Left ventricle myocardium inferior (tissue), 1 donor: ENCODE measurements around the gene OOEP. TPM values are rescaled to one million over a fixed set of nuclear protein-coding genes. Genes with fewer than 3 reads are reported as not detected.

Experiments used
- DNase-seq: peaks from one replicate; pipeline ENCODE4 v3.0.0-alpha.2; 2020
- H3K27ac ChIP-seq: fragments of 200-600 bp; replicated peaks from 2 replicates; pipeline ENCODE4 v1.8.0; 2021
- H3K27me3 ChIP-seq: fragments of 200-600 bp; 2 replicates; pipeline ENCODE4 v1.8.0; 2021; ENCODE audit warnings: low read depth
- H3K36me3 ChIP-seq: fragments of 200-600 bp; 2 replicates; pipeline ENCODE4 v1.8.0; 2021
- H3K4me1 ChIP-seq: fragments of 200-600 bp; 2 replicates; pipeline ENCODE4 v1.8.0; 2021
- H3K4me3 ChIP-seq: fragments of 200-600 bp; 2 replicates; pipeline ENCODE4 v1.8.0; 2021; ENCODE audit warnings: mild to moderate bottlenecking, moderate library complexity
- H3K9me3 ChIP-seq: fragments of 200-600 bp; replicated peaks from 2 replicates; pipeline ENCODE4 v1.8.0; 2021
- CTCF ChIP-seq: fragments of 200-600 bp; IDR thresholded peaks from 2 replicates; pipeline ENCODE4 v1.8.0; 2021; ENCODE audit warnings: antibody characterized with exemption, mild to moderate bottlenecking, borderline replicate concordance
- intact Hi-C: fragments of 100-400 bp; cut with micrococcal nuclease; formaldehyde crosslinking; loops from one replicate; pipeline ENCODE4 v1.11.0; 2022
- long read RNA-seq: library from polyadenylated mRNA; unstranded; transcript quantifications from one replicate; pipeline ENCODE4 v2.0.0, GENCODE V29; 2021
- total RNA-seq: library from RNA; stranded (reverse); fragmentation: NEBNext Ultra II Directional; extraction: Animal tissue kit (Norgen Biotek cat#: 25700); gene quantifications from one replicate; pipeline ENCODE4 v1.2.1, GENCODE V29; 2021
- donor health status: DM: no; HTN: yes; CAD: no; lungs with severe emphysema.

Gene OOEP
- not detected for total RNA-seq
- long read RNA-seq, result 0 reads

GRCh38 chr6:73369563-73369962 is at the start of gene OOEP:
Gene OOEP, minus strand, starts transcription at chr6:73369897. Its CDS starts 105 bp downstream, at chr6:73369792.
- intact Hi-C loops, result no loop called here
- no peaks in the 10 kb centered on the region for H3K36me3 ChIP-seq
- H3K4me3 ChIP-seq, result no peak within 1 kb of the TSS
- H3K4me1 ChIP-seq, result no peaks in the 10 kb centered on the region
- no peak within 1 kb of the TSS for H3K27ac ChIP-seq
- H3K27me3 ChIP-seq, result peaks cover 11% of the 10 kb centered on the region
- DNase-seq, result no peak
- H3K9me3 ChIP-seq, result peaks cover 18% of the 10 kb centered on the region
- no peak for TF ChIP-seq CTCF

- H3K27me3 ChIP-seq, result no peaks in the 10 kb centered on the region
- no peaks in the 10 kb centered on the region for H3K4me1 ChIP-seq
- no peak overlapping the region for H3K27ac ChIP-seq
- H3K9me3 ChIP-seq, result no peaks in the 10 kb centered on the region
- no peak for DNase-seq
- no peak overlapping the region for H3K4me3 ChIP-seq
- intact Hi-C loops, result no loop called here
- peaks cover 8% of the 10 kb centered on the region for H3K36me3 ChIP-seq
- no peak for TF ChIP-seq CTCF
Measured at GRCh38 chr6:73418081-73418741, 48.5 kb upstream of the OOEP start.

GRCh38 chr6:73413102-73413501 is 43.4 kb upstream of the OOEP start:
- no peaks in the 10 kb centered on the region for H3K27me3 ChIP-seq
- no peak for DNase-seq
- H3K36me3 ChIP-seq, result no peaks in the 10 kb centered on the region
- TF ChIP-seq CTCF, result no peak
- H3K27ac ChIP-seq, result no peak overlapping the region
- no peak overlapping the region for H3K4me3 ChIP-seq
- no peaks in the 10 kb centered on the region for H3K4me1 ChIP-seq
- intact Hi-C loops, result no loop called here
- H3K9me3 ChIP-seq, result no peaks in the 10 kb centered on the region

- Histone ChIP-seq H3K27ac (no peak overlapping the region), H3K27me3 (no peaks in the 10 kb centered on the region), H3K4me1 (no peaks in the 10 kb centered on the region), H3K9me3 (no peaks in the 10 kb centered on the region), H3K4me3 (no peak overlapping the region), H3K36me3 (no peaks in the 10 kb centered on the region)
- no peak for DNase-seq
- intact Hi-C loops, result no loop called here
- TF ChIP-seq CTCF, result no peak
Measured at GRCh38 chr6:73409395-73409794, 39.7 kb upstream of the OOEP start.

GRCh38 chr6:73400656-73401055 is 31.0 kb upstream of the OOEP start:
- DNase-seq, result no peak
- Histone ChIP-seq H3K4me1 (no peaks in the 10 kb centered on the region), H3K27me3 (no peaks in the 10 kb centered on the region), H3K4me3 (no peak overlapping the region), H3K9me3 (no peaks in the 10 kb centered on the region), H3K27ac (no peak overlapping the region), H3K36me3 (no peaks in the 10 kb centered on the region)
- TF ChIP-seq CTCF, result no peak
- intact Hi-C loops, result no loop called here
